ENCODE data around the gene NRXN3. TPM values are rescaled to one million over a fixed set of nuclear protein-coding genes. Genes with fewer than 3 reads are reported as not detected.

The NRXN3 gene
- total RNA-seq, 3 donors from 2014 or later, result 2.1 to 27.3 (median 2.6) TPM

GRCh38 chr14:79144896-79145295, 974.7 kb downstream of the NRXN3 start:
- Histone ChIP-seq H3K36me3 (ENCODE audit: low read depth) (no peaks in the 10 kb centered on the region), H3K9me3 (no peaks in the 10 kb centered on the region), H3K4me1 (ENCODE audit: low read depth) (no peaks in the 10 kb centered on the region), H3K4me3 (no peak overlapping the region)
- TF ChIP-seq CTCF (IDR thresholded peaks at IDR 0.05), result no peak
- intact Hi-C loops (cut with DNase I, micrococcal nuclease), result no loop called here
- DNase-seq, result no peak
- ATAC-seq, result no peak

- no peak for DNase-seq
- no peaks in the 10 kb centered on the region for H3K4me1 ChIP-seq (ENCODE audit: low read depth)
- H3K9me3 ChIP-seq, result no peaks in the 10 kb centered on the region
- no peaks in the 10 kb centered on the region for H3K36me3 ChIP-seq (ENCODE audit: low read depth)
- no peak for TF ChIP-seq CTCF (IDR thresholded peaks at IDR 0.05)
- no peak overlapping the region for H3K4me3 ChIP-seq
- ATAC-seq, result no peak
- intact Hi-C loops (cut with DNase I, micrococcal nuclease), result no loop called here
Observed at GRCh38 chr14:79150226-79150625, 980.1 kb downstream of the NRXN3 start.

- no peak for ATAC-seq
- intact Hi-C loops (cut with DNase I, micrococcal nuclease), result no loop called here
Observed at GRCh38 chr14:79157369-79157768, 987.2 kb downstream of the NRXN3 start.

GRCh38 chr14:79161571-79161970, 991.4 kb downstream of the NRXN3 start:
- Histone ChIP-seq H3K4me3 (no peak overlapping the region), H3K9me3 (no peaks in the 10 kb centered on the region), H3K36me3 (ENCODE audit: low read depth) (no peaks in the 10 kb centered on the region), H3K4me1 (ENCODE audit: low read depth) (no peaks in the 10 kb centered on the region)
- intact Hi-C loops (cut with DNase I, micrococcal nuclease), result no loop called here
- ATAC-seq (no peak), DNase-seq (peak in 1 of 3 donors; percentile 15)
- TF ChIP-seq CTCF (IDR thresholded peaks at IDR 0.05), result no peak

More at GRCh38 chr14:79157369-79157768, 987.2 kb downstream of the NRXN3 start:
- H3K36me3 ChIP-seq (ENCODE audit: low read depth), result no peaks in the 10 kb centered on the region
- no peak for TF ChIP-seq CTCF (IDR thresholded peaks at IDR 0.05)
- no peak for DNase-seq
- H3K9me3 ChIP-seq, result no peaks in the 10 kb centered on the region
- H3K4me3 ChIP-seq, result no peak overlapping the region
- H3K4me1 ChIP-seq (ENCODE audit: low read depth), result no peaks in the 10 kb centered on the region

- H3K36me3 ChIP-seq (ENCODE audit: low read depth), result no peaks in the 10 kb centered on the region
- intact Hi-C loops (cut with DNase I, micrococcal nuclease), result no loop called here
- DNase-seq (no peak), ATAC-seq (no peak)
- H3K9me3 ChIP-seq, result no peaks in the 10 kb centered on the region
- H3K4me3 ChIP-seq, result no peak overlapping the region
- no peak for TF ChIP-seq CTCF (IDR thresholded peaks at IDR 0.05)
- no peaks in the 10 kb centered on the region for H3K4me1 ChIP-seq (ENCODE audit: low read depth)
Observed at GRCh38 chr14:79162833-79163232, 992.7 kb downstream of the NRXN3 start.

GRCh38 chr14:79165471-79166090, 995.4 kb downstream of the NRXN3 start:
- DNase-seq (no peak), ATAC-seq (no peak)
- intact Hi-C loops (cut with DNase I, micrococcal nuclease), result no loop called here

More at GRCh38 chr14:79165471-79166090, 995.4 kb downstream of the NRXN3 start:
- no peaks in the 10 kb centered on the region for H3K36me3 ChIP-seq (ENCODE audit: low read depth)
- TF ChIP-seq CTCF (IDR thresholded peaks at IDR 0.05), result no peak
- H3K4me3 ChIP-seq, result no peak overlapping the region
- no peaks in the 10 kb centered on the region for H3K9me3 ChIP-seq
- no peaks in the 10 kb centered on the region for H3K4me1 ChIP-seq (ENCODE audit: low read depth)
